ENCODE results near the gene CEP126.
A peak's percentile ranks its signal among the peaks of the same experiment; 100 is the strongest.

Gene CEP126

DNA sequence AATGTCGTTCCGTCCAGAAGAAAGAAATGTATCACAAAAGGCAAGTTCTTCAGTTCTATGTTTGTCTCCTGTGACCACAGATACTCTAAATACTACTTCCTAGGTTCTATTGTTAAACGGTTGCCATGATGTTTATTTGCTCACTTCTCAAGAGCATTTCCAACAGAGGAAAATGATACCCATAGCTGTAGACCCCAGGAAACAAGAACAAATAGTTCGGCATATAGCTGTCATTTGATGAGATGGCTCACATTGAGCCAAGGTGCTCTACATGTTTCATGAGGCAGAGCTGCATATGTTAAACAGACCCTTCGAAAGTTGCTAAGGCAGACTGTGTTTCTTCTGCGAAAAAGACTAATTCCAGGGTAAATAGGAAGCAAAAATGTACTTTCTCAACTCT, 16.9 kb downstream of the CEP126 start:
- TF ChIP-seq, protein P1, sequence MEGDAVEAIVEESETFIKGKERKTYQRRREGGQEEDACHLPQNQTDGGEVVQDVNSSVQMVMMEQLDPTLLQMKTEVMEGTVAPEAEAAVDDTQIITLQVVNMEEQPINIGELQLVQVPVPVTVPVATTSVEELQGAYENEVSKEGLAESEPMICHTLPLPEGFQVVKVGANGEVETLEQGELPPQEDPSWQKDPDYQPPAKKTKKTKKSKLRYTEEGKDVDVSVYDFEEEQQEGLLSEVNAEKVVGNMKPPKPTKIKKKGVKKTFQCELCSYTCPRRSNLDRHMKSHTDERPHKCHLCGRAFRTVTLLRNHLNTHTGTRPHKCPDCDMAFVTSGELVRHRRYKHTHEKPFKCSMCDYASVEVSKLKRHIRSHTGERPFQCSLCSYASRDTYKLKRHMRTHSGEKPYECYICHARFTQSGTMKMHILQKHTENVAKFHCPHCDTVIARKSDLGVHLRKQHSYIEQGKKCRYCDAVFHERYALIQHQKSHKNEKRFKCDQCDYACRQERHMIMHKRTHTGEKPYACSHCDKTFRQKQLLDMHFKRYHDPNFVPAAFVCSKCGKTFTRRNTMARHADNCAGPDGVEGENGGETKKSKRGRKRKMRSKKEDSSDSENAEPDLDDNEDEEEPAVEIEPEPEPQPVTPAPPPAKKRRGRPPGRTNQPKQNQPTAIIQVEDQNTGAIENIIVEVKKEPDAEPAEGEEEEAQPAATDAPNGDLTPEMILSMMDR (conservative IDR thresholded peaks at IDR 0.05), result no peak
- no peak overlapping the region for H3K27ac ChIP-seq

DNA sequence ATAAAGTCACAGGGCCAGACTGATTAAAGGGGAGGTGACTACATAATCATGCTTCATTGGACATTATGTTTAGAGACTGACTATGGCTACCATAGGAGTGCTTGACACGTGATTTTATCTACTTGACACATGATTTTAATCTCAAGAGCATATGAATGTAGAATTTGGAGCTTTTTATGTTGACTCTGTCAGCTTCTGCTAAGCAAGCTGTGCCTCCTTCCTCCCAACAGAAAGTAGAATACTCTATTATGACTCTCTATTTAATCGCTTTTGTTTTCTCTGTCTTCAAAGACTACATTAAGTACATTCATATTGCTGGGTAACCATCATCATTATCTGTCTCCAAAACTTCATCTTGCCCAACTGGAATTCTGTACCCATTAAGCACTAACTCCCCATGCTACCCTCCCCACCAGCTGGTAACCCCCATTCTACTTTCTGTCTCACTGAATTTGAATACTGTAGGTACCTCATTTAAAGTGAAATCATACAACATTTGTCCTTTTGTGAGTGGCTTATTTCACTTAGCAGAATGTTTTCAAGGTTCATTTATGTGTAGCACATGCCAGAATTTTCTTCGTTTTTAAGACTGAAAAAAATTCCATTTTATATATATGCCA, 26.2 kb downstream of the CEP126 start:
- no peak overlapping the region for H3K27ac ChIP-seq
- TF ChIP-seq, protein P1 (conservative IDR thresholded peaks at IDR 0.05), result no peak

DNA sequence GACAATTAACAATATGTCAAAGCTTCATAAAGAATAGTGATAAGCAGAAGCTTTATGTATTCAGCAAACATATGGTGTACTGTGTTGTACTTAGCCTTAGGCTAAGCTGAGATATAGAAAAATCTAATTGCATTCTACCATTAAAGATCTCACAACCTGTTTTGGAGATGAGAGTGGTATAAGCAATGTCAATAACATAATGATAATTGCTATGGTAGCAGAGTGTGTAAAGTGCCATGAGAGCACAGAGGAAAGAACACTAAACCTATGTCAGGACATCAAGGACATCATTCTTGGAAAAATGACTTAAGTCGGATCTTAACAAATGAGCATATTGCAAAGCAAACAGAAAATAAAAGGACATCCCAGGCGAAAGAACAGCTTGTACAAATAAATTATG, 30.1 kb downstream of the CEP126 start:
- peak overlapping the region; percentile 70 for H3K27ac ChIP-seq
- TF ChIP-seq, protein P1 (conservative IDR thresholded peaks at IDR 0.05), result no peak

DNA sequence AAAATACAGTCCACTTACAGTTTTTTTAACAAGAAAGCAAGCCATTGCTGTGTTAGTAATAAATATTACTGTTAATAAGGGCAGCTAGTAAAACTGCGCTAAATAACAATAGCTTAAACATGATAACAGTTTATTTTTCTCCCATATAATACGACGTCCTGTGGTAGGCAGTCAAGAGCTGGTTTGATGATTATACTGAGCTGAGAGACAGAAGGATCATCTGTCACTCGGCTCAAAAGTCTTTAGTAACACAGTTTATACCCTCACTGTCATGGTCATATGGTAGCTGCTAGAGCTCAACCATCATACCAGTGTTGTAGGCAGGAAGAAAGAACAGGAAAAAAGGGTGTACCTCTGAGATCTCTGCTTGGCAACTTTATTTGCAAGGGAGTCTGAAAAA, 30.6 kb downstream of the CEP126 start:
- peak overlapping the region; percentile 70 for H3K27ac ChIP-seq
- TF ChIP-seq, protein P1 (conservative IDR thresholded peaks at IDR 0.05), result peak; percentile 52

DNA sequence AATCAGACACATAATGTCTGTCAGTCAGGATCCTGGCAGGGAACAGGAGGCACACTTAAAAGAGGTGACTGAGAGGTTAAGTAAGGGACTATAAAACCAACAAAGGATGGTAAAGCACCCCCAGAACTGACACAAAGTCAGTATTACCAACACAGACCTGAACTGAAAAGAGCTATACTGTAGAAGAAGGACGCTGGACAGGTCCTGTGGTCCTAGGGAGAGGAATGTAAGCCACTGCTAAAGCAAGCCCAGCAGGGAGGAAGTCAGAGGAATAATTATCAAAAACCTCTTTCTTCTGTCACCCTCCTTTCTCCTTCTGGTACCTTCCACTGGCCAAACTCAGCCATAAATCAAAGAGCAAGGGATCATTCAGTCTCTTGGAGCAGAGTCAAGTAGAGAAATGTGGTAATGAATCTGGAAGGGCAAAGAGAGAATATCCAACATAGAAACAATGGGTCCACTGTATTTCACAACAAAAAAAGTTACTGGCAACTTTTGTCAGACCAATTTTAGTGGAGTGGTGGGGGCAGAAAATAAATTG, 34.9 kb downstream of the CEP126 start:
- TF ChIP-seq, protein P1 (conservative IDR thresholded peaks at IDR 0.05), result no peak
- H3K27ac ChIP-seq, result no peak overlapping the region

DNA sequence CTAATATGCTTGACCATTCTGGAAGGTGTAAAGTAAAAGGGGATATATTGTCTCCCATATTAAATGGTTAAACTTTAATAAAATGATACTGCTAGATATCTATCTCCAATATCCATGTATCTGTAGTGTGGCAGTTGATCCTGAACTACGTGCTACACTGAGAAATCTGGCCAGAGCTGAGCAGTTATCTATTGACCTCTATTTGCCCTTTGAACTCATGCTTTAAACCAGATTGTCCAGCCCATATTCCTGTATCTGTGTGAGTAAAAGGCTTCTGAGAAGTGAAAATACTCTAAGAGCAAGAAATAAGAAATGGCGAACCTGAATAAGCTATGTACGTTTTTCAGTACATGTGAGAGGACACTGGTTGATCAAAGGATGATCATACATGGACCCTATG, 40.5 kb downstream of the CEP126 start:
- H3K27ac ChIP-seq, result no peak overlapping the region
- TF ChIP-seq, protein P1 (conservative IDR thresholded peaks at IDR 0.05), result no peak

DNA sequence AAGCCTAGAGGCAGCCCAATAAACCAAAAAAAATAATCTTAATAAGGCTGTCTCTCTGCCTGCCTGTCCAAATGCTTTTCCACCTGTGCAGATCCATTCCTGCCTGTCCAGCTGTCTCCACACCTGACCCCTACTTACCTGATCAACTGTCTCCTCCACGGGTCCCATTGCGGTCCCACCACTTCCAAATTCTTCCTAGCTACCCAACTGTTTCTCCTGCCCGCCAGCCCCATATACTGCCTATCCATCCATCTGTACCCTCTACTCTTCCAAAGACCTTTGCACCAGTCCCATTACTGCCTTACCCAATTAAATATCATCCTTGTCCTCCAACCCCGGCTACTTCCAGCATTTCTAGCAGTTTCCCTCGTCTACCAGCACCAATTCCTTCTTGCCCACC, 40.9 kb downstream of the CEP126 start:
- no peak overlapping the region for H3K27ac ChIP-seq
- TF ChIP-seq, protein P1 (conservative IDR thresholded peaks at IDR 0.05), result no peak

Measured in VCaP (cell line).